ENCODE data around the gene VEPH1. TPM values are rescaled to one million over a fixed set of nuclear protein-coding genes. Genes with fewer than 3 reads are reported as not detected.
"Not testable (repeated sequence)": the region's sequence is repeated elsewhere in the genome, so short reads cannot be mapped to it uniquely, and the experiment has no call there.

The VEPH1 gene
- total RNA-seq, 2 donors from 2014 or later, result not detected

GRCh38 chr3:157355276-157355675 is 147.9 kb downstream of the VEPH1 start:
- no peaks in the 10 kb centered on the region for H3K36me3 Mint-ChIP-seq (ENCODE audit: low read depth)
- ATAC-seq (replicated peaks), result no peak
- peaks cover 3% of the 10 kb centered on the region for H3K9me3 Mint-ChIP-seq
- H3K27ac Mint-ChIP-seq, result no peak overlapping the region
- no peaks in the 10 kb centered on the region for H3K4me1 Mint-ChIP-seq
- H3K4me3 Mint-ChIP-seq, result no peak overlapping the region
- H3K27me3 Mint-ChIP-seq, result peaks cover 7% of the 10 kb centered on the region

- Mint-ChIP-seq H3K27ac (no peak overlapping the region), H3K4me3 (no peak overlapping the region), H3K27me3 (peaks cover 7% of the 10 kb centered on the region), H3K36me3 (ENCODE audit: low read depth) (no peaks in the 10 kb centered on the region), H3K9me3 (peaks cover 3% of the 10 kb centered on the region), H3K4me1 (no peaks in the 10 kb centered on the region)
- ATAC-seq (replicated peaks), result no peak
These were observed 148.5 kb downstream of the VEPH1 start for GRCh38 chr3:157354722-157355121.

DNA sequence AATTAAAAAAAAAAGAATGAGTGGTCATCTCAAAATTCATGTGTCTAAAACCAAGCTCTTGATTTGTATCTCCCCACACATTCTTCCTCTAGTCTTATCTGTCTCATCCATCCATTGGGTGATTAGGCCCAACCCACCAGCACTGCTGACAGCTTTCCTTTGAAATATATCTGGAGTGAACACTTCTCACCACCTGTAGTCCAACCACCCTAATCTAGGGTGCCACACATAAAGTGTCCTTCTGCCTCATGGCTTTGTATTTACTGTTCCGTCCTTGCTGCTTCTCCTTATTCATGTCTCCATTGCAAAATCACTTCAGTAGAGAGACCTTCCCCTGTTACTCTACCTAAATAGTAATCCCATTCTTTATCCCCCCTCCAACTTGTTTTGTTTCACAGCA is 149.0 kb downstream of the VEPH1 start:
- Mint-ChIP-seq H3K36me3 (ENCODE audit: low read depth) (no peaks in the 10 kb centered on the region), H3K4me3 (no peak overlapping the region), H3K4me1 (no peaks in the 10 kb centered on the region), H3K27ac (no peak overlapping the region), H3K27me3 (peaks cover 7% of the 10 kb centered on the region), H3K9me3 (peaks cover 7% of the 10 kb centered on the region)
- ATAC-seq (replicated peaks), result no peak

GRCh38 chr3:157353652-157354051 is 149.6 kb downstream of the VEPH1 start:
- H3K4me1 Mint-ChIP-seq, result no peaks in the 10 kb centered on the region
- ATAC-seq (replicated peaks), result no peak
- H3K27me3 Mint-ChIP-seq, result peaks cover 7% of the 10 kb centered on the region
- H3K27ac Mint-ChIP-seq, result no peak overlapping the region
- H3K9me3 Mint-ChIP-seq, result peaks cover 9% of the 10 kb centered on the region
- H3K4me3 Mint-ChIP-seq, result no peak overlapping the region
- H3K36me3 Mint-ChIP-seq (ENCODE audit: low read depth), result no peaks in the 10 kb centered on the region

DNA sequence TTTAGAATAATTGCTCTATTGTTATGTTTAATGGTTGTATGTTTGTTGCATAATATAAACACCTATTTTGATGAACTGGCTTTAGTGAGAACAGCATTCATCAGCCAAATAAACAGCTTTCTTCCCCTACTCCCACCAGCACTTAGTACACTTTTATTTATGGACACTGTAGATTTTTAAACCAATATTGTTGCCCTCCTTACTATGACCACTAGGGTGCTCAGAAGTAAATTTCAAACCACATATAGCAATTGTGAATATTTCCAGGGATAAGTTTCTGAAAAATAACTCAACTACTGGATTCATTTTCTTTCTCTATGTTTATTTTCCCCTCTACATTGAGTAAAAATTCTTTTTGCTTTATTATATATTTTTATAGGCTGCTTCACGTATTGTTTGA is 151.2 kb downstream of the VEPH1 start:
- Mint-ChIP-seq H3K27me3 (peaks cover 3% of the 10 kb centered on the region), H3K4me3 (no peak overlapping the region), H3K9me3 (peaks cover 11% of the 10 kb centered on the region), H3K27ac (no peak overlapping the region), H3K36me3 (ENCODE audit: low read depth) (no peaks in the 10 kb centered on the region), H3K4me1 (no peaks in the 10 kb centered on the region)
- no peak for ATAC-seq (replicated peaks)

GRCh38 chr3:157350651-157351050 is 152.6 kb downstream of the VEPH1 start:
- not testable (repeated sequence) for H3K4me3 Mint-ChIP-seq; H3K4me1 Mint-ChIP-seq; H3K36me3 Mint-ChIP-seq (ENCODE audit: low read depth); H3K27me3 Mint-ChIP-seq; ATAC-seq (replicated peaks); H3K27ac Mint-ChIP-seq
- peaks cover 11% of the 10 kb centered on the region for H3K9me3 Mint-ChIP-seq

GRCh38 chr3:157348304-157349075 is 154.7 kb downstream of the VEPH1 start:
- not testable (repeated sequence) for ATAC-seq (replicated peaks); H3K36me3 Mint-ChIP-seq (ENCODE audit: low read depth); H3K27ac Mint-ChIP-seq; H3K4me3 Mint-ChIP-seq; H3K27me3 Mint-ChIP-seq; H3K4me1 Mint-ChIP-seq
- H3K9me3 Mint-ChIP-seq, result peaks cover 11% of the 10 kb centered on the region

DNA sequence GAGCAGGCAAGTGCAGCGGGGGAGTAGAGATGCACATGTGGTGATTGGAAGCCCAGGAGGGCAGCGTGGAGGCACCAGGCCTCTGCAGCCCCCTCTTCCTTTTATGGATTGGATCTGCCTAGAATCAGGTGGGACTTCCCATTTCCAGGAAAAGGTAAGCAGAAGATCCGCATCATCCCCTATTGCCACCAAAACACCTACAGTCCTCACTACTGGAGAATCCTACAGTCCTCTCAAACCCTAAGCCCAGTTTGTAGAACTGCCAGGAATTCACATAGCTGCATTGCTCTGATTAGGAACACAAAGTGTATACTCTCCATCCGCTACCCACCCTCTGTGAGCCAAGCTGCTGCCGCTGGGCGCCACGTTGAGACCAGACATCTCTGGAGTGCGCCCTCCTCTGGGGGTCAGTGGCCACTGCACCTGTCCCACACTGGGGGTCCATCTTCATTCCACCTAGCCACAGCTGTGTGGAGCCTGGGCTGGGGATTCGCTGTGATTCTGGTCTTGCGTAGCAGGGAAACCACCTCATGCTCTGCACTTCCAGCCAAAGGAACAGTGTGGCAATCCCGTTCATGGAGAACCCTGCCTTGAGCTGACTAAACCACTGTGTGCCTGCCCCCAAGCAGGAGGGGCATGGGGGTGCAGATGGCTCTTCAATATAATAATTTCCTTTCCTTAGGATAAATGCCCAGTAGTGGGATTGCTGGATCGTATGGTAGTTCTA is 155.5 kb downstream of the VEPH1 start:
- Mint-ChIP-seq H3K4me3 (no peak overlapping the region), H3K4me1 (no peaks in the 10 kb centered on the region), H3K27ac (no peak overlapping the region), H3K36me3 (ENCODE audit: low read depth) (no peaks in the 10 kb centered on the region), H3K9me3 (peaks cover 15% of the 10 kb centered on the region), H3K27me3 (no peaks in the 10 kb centered on the region)
- ATAC-seq (replicated peaks), result no peak

GRCh38 chr3:157336252-157337009 is 166.8 kb downstream of the VEPH1 start:
- no peak for ATAC-seq (replicated peaks)
- Mint-ChIP-seq H3K4me3 (no peak overlapping the region), H3K27me3 (no peaks in the 10 kb centered on the region), H3K36me3 (ENCODE audit: low read depth) (no peaks in the 10 kb centered on the region), H3K9me3 (peaks cover 4% of the 10 kb centered on the region), H3K27ac (no peak overlapping the region), H3K4me1 (no peaks in the 10 kb centered on the region)

GRCh38 chr3:157335233-157336076 is 167.8 kb downstream of the VEPH1 start:
- Mint-ChIP-seq H3K4me3 (no peak overlapping the region), H3K4me1 (no peaks in the 10 kb centered on the region), H3K36me3 (ENCODE audit: low read depth) (no peaks in the 10 kb centered on the region), H3K27ac (no peak overlapping the region), H3K9me3 (no peaks in the 10 kb centered on the region), H3K27me3 (no peaks in the 10 kb centered on the region)
- ATAC-seq (replicated peaks), result no peak

DNA sequence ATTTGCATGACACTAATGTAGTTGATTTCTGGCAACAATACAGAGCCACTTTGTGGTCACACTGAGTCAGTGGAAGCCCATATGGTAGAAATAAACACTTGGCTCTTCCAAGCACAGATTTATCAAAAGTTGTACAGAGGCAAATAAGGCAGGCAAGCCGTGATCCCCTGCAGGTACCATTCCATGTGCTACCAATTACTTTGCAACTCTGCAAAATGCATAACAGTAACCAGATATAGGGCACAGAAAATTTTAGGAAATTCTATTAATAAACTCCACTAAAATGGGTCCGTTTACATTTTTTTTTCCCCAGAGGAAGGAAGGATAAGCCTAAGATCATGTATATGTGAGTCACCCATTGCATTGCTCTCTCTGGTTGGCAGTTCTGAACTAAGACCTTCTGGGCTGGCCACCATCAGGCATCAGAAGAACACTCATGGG is 169.6 kb downstream of the VEPH1 start:
- no peak for ATAC-seq (replicated peaks)
- no peaks in the 10 kb centered on the region for H3K9me3 Mint-ChIP-seq
- H3K27me3 Mint-ChIP-seq, result no peaks in the 10 kb centered on the region
- H3K36me3 Mint-ChIP-seq (ENCODE audit: low read depth), result no peaks in the 10 kb centered on the region
- no peaks in the 10 kb centered on the region for H3K4me1 Mint-ChIP-seq
- H3K27ac Mint-ChIP-seq, result no peak overlapping the region
- H3K4me3 Mint-ChIP-seq, result no peak overlapping the region

- H3K4me3 Mint-ChIP-seq, result no peak overlapping the region
- ATAC-seq (replicated peaks), result no peak
- H3K27ac Mint-ChIP-seq, result no peak overlapping the region
- H3K9me3 Mint-ChIP-seq, result peaks cover 4% of the 10 kb centered on the region
- H3K27me3 Mint-ChIP-seq, result peaks cover 2% of the 10 kb centered on the region
- H3K36me3 Mint-ChIP-seq (ENCODE audit: low read depth), result no peaks in the 10 kb centered on the region
- no peaks in the 10 kb centered on the region for H3K4me1 Mint-ChIP-seq
These were observed 173.0 kb downstream of the VEPH1 start for GRCh38 chr3:157330206-157330605.

- Mint-ChIP-seq H3K27ac (no peak overlapping the region), H3K36me3 (ENCODE audit: low read depth) (no peaks in the 10 kb centered on the region), H3K27me3 (peaks cover 3% of the 10 kb centered on the region), H3K4me1 (no peaks in the 10 kb centered on the region), H3K4me3 (no peak overlapping the region), H3K9me3 (peaks cover 4% of the 10 kb centered on the region)
- no peak for ATAC-seq (replicated peaks)
These were observed 173.7 kb downstream of the VEPH1 start for GRCh38 chr3:157329551-157329950.

GRCh38 chr3:157327837-157328236 is 175.4 kb downstream of the VEPH1 start:
- Mint-ChIP-seq H3K27me3 (peaks cover 3% of the 10 kb centered on the region), H3K4me1 (no peaks in the 10 kb centered on the region), H3K9me3 (peaks cover 4% of the 10 kb centered on the region), H3K27ac (no peak overlapping the region), H3K4me3 (no peak overlapping the region), H3K36me3 (ENCODE audit: low read depth) (no peaks in the 10 kb centered on the region)
- ATAC-seq (replicated peaks), result no peak

Measured in activated T-helper 17 cell treated with anti-CD3 and anti-CD28 coated beads, Interleukin-2, amount 50 U/mL, for 72 hours (primary cell).